ENCODE measurements around the gene INS.

The INS gene

DNA sequence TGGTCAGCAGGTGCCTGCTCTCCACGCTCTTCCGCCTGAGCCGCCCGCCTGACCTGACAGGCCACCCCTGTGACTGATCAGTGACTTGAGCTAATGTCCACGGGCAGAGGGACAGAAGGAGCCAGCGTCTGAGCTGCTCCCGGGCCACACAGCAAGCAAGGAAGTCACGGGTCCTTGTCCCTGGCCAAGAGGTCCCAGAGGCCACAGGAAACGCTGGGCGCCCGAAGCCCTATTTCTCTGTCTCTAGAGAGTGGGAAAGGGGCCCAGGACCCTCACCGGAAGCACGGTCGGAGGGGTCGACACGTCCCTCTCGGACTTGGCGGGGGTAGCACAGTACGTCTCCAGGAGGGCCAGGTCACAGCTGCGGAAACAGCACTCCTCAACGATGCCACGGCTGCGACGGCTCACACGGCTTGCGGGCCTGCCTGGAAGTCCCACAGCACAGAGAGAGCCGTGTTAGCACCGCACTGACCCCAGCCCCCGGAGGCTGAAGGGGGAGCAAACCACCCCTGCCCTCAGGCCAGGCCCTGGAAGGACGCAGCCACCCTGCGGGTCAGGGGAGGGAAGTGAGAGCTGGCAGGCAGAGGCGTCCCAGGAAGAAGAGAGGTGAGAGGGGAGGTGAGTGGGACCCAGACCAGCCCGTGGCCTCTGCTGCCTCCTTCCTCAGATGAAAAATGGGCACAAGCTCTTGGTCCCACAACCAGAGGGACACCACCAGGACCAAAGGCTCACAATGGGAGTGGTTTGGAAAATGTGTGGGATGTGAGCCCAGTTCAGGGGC, 27.6 kb downstream of the INS start:
- Histone ChIP-seq H3K4me3 (ENCODE audit: low read length) (no peak overlapping the region), H3K9me3 (ENCODE audit: control insufficient read depth, insufficient read depth, low read length) (no peaks in the 10 kb centered on the region), H3K4me1 (ENCODE audit: control insufficient read depth, low read length) (no peaks in the 10 kb centered on the region), H3F3A (ENCODE audit: control insufficient read depth, insufficient read depth) (no peaks in the 10 kb centered on the region), H4K20me1 (ENCODE audit: control insufficient read depth, insufficient read depth, low read depth, low read length) (no peaks in the 10 kb centered on the region), H3K27ac (ENCODE audit: low read depth, low read length) (no peak overlapping the region), H3K27me3 (ENCODE audit: control insufficient read depth, low read length) (no peaks in the 10 kb centered on the region), H3K79me2 (ENCODE audit: control insufficient read depth, low read length) (no peaks in the 10 kb centered on the region), H3K4me2 (ENCODE audit: low read length) (no peak overlapping the region), H3K36me3 (ENCODE audit: control insufficient read depth, low read length) (no peaks in the 10 kb centered on the region), H3K9me2 (replicated peaks; ENCODE audit: control insufficient read depth, low read length) (no peaks in the 10 kb centered on the region)
- TF ChIP-seq EZH2phosphoT487 (IDR thresholded peaks at IDR 0.05; ENCODE audit: borderline replicate concordance, low read length) = no peak
- TF ChIP-seq, protein P1, sequence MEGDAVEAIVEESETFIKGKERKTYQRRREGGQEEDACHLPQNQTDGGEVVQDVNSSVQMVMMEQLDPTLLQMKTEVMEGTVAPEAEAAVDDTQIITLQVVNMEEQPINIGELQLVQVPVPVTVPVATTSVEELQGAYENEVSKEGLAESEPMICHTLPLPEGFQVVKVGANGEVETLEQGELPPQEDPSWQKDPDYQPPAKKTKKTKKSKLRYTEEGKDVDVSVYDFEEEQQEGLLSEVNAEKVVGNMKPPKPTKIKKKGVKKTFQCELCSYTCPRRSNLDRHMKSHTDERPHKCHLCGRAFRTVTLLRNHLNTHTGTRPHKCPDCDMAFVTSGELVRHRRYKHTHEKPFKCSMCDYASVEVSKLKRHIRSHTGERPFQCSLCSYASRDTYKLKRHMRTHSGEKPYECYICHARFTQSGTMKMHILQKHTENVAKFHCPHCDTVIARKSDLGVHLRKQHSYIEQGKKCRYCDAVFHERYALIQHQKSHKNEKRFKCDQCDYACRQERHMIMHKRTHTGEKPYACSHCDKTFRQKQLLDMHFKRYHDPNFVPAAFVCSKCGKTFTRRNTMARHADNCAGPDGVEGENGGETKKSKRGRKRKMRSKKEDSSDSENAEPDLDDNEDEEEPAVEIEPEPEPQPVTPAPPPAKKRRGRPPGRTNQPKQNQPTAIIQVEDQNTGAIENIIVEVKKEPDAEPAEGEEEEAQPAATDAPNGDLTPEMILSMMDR (IDR thresholded peaks at IDR 0.05; ENCODE audit: low read depth, low read length, poor library complexity, severe bottlenecking) = no peak

DNA sequence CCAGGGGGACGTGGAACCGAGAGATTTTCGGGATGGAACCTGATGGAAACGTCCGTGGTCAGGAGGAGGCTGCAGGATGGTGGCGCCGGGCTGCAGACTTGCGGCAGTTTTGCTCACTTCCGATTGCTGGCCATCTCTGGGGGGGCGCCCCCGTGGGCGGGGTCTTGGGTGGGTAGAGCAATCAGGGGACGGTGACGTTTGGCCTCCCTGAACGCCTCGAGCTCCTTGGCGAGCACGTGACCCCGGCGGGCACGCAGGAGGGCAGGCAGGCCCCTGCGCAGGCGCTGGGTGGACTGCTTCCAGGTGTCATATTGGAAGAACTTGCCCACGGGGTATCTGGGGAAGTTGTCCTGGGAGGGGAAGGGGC, 28.2 kb downstream of the INS start:
- Histone ChIP-seq H3F3A (ENCODE audit: control insufficient read depth, insufficient read depth) (no peaks in the 10 kb centered on the region), H3K27ac (ENCODE audit: low read depth, low read length) (no peak overlapping the region), H3K4me3 (ENCODE audit: low read length) (no peak overlapping the region), H3K27me3 (ENCODE audit: control insufficient read depth, low read length) (no peaks in the 10 kb centered on the region), H3K9me3 (ENCODE audit: control insufficient read depth, insufficient read depth, low read length) (no peaks in the 10 kb centered on the region), H3K79me2 (ENCODE audit: control insufficient read depth, low read length) (no peaks in the 10 kb centered on the region), H3K36me3 (ENCODE audit: control insufficient read depth, low read length) (no peaks in the 10 kb centered on the region), H3K9me2 (replicated peaks; ENCODE audit: control insufficient read depth, low read length) (no peaks in the 10 kb centered on the region), H4K20me1 (ENCODE audit: control insufficient read depth, insufficient read depth, low read depth, low read length) (no peaks in the 10 kb centered on the region), H3K4me2 (ENCODE audit: low read length) (no peak overlapping the region), H3K4me1 (ENCODE audit: control insufficient read depth, low read length) (no peaks in the 10 kb centered on the region)
- TF ChIP-seq, protein P1 (IDR thresholded peaks at IDR 0.05; ENCODE audit: low read depth, low read length, poor library complexity, severe bottlenecking) = no peak
- TF ChIP-seq EZH2phosphoT487 (IDR thresholded peaks at IDR 0.05; ENCODE audit: borderline replicate concordance, low read length) = no peak

DNA sequence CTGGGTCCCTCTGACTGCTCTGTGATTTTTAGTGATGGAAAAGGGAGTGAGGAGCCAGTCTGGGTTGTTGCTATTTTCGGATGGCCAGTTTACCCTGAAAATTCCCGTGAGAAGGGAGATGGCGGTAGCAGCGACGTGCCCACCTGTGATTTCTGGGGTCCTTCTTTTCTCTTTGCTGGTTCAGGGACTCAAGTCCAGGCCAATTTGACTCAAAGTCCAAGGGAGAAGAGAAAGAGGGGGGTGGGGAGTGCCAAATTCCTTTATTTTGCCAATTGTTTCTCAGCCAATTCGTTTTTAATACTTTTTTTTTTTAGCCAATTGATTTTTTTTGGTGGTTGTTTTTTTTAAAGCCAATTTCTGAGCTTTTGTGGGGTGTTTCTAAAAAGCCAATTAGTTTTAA, 28.8 kb downstream of the INS start:
- no peak for TF ChIP-seq EZH2phosphoT487 (IDR thresholded peaks at IDR 0.05; ENCODE audit: borderline replicate concordance, low read length)
- TF ChIP-seq, protein P1 (IDR thresholded peaks at IDR 0.05; ENCODE audit: low read depth, low read length, poor library complexity, severe bottlenecking) = no peak
- H3K36me3 ChIP-seq (ENCODE audit: control insufficient read depth, low read length) = no peaks in the 10 kb centered on the region
- H3K4me3 ChIP-seq (ENCODE audit: low read length) = no peak overlapping the region
- H4K20me1 ChIP-seq (ENCODE audit: control insufficient read depth, insufficient read depth, low read depth, low read length) = no peaks in the 10 kb centered on the region
- no peaks in the 10 kb centered on the region for H3K79me2 ChIP-seq (ENCODE audit: control insufficient read depth, low read length)
- H3K9me2 ChIP-seq (replicated peaks; ENCODE audit: control insufficient read depth, low read length) = no peaks in the 10 kb centered on the region
- H3K27me3 ChIP-seq (ENCODE audit: control insufficient read depth, low read length) = no peaks in the 10 kb centered on the region
- no peaks in the 10 kb centered on the region for H3K4me1 ChIP-seq (ENCODE audit: control insufficient read depth, low read length)
- H3F3A ChIP-seq (ENCODE audit: control insufficient read depth, insufficient read depth) = no peaks in the 10 kb centered on the region
- H3K9me3 ChIP-seq (ENCODE audit: control insufficient read depth, insufficient read depth, low read length) = no peaks in the 10 kb centered on the region
- H3K4me2 ChIP-seq (ENCODE audit: low read length) = no peak overlapping the region
- no peak overlapping the region for H3K27ac ChIP-seq (ENCODE audit: low read depth, low read length)
